Mesothelial cell of epicardium (in vitro differentiated cells): ENCODE data around the gene ALDOB. TPM values are rescaled to one million over a fixed set of nuclear protein-coding genes. Genes with fewer than 3 reads are reported as not detected.

ENCODE experiments used
- DNase-seq, 2 experiments: peaks; one replicate each; pipeline ENCODE4 v3.0.0; 2021; ENCODE audit warnings: low spot score in 2 of 2; ENCODE audit not compliant: unreplicated experiment in 2 of 2
- H3K27ac Mint-ChIP-seq: 2 replicates; pipeline ENCODE4 v1.8.0; 2021; ENCODE audit warnings: mixed read lengths
- H3K27me3 Mint-ChIP-seq: 2 replicates; pipeline ENCODE4 v1.8.0; 2021; ENCODE audit warnings: low read depth, mixed read lengths
- H3K36me3 Mint-ChIP-seq: 2 replicates; pipeline ENCODE4 v1.8.0; 2021; ENCODE audit warnings: mixed read lengths
- H3K4me1 Mint-ChIP-seq: 2 replicates; pipeline ENCODE4 v1.8.0; 2021; ENCODE audit warnings: mixed read lengths
- H3K4me3 Mint-ChIP-seq: 2 replicates; pipeline ENCODE4 v1.8.0; 2021; ENCODE audit warnings: mild to moderate bottlenecking, moderate library complexity, mixed read lengths
- H3K9me3 Mint-ChIP-seq: 2 replicates; pipeline ENCODE4 v1.8.0; 2021; ENCODE audit warnings: mixed read lengths
- total RNA-seq: library from RNA; stranded (reverse); gene quantifications from 3 replicates; pipeline ENCODE4 v1.2.1, GENCODE V29; 2021
- TF ChIP-seq, protein P1 (sequence below): fragments of 200-600 bp; sonication (generic); IDR thresholded peaks from one replicate; pipeline ENCODE4 v1.5.0; 2021; ENCODE audit warnings: antibody characterized with exemption; ENCODE audit not compliant: unreplicated experiment

The ALDOB gene
- total RNA-seq, 1 donor from 2014 or later: not detected

DNA sequence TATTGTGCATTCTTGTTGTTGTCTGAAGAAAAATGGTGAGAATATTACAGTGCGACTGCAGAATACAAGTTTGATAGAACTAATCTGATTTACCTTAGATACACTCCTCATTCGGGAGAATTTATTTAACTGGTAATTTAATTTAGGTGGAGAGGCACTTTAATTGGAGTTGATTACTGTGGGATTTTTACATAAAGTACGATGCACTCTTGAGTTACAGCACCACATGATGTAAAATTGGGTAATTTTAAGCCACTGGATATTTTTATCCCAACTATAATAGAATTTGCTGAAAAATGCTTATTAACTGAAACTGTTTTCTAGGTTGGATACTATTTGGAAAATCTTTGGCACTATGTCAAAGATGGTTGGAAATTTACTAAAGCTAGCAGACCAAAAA lies 35.4 kb upstream of the ALDOB start:
- Mint-ChIP-seq H3K27ac (no peak overlapping the region), H3K4me1 (no peaks in the 10 kb centered on the region), H3K36me3 (peaks cover 2% of the 10 kb centered on the region), H3K4me3 (no peak overlapping the region), H3K9me3 (no peaks in the 10 kb centered on the region), H3K27me3 (peaks cover 4% of the 10 kb centered on the region)
- TF ChIP-seq, protein P1, sequence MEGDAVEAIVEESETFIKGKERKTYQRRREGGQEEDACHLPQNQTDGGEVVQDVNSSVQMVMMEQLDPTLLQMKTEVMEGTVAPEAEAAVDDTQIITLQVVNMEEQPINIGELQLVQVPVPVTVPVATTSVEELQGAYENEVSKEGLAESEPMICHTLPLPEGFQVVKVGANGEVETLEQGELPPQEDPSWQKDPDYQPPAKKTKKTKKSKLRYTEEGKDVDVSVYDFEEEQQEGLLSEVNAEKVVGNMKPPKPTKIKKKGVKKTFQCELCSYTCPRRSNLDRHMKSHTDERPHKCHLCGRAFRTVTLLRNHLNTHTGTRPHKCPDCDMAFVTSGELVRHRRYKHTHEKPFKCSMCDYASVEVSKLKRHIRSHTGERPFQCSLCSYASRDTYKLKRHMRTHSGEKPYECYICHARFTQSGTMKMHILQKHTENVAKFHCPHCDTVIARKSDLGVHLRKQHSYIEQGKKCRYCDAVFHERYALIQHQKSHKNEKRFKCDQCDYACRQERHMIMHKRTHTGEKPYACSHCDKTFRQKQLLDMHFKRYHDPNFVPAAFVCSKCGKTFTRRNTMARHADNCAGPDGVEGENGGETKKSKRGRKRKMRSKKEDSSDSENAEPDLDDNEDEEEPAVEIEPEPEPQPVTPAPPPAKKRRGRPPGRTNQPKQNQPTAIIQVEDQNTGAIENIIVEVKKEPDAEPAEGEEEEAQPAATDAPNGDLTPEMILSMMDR: no peak
- no peak for DNase-seq

DNA sequence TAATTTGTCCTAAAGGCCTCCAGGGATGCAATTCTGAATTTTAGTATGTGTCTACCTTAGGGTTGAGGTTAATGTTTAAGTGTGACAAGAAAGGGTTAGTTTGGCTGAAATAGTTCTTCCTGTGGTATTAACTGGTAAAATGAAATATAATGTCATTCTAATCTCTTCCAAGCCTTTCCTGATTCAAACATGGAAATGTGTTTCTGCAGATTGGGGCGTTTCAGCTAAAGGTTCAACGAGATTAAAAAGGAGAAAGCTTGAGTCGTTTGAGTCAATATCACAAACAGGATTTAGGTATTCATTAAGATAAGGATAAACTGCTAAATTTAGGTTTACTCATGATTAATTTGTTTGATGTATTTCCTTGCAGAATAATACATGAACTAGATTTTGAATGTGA lies 34.4 kb upstream of the ALDOB start:
- no peaks in the 10 kb centered on the region for H3K9me3 Mint-ChIP-seq
- peaks cover 7% of the 10 kb centered on the region for H3K27me3 Mint-ChIP-seq
- peaks cover 1% of the 10 kb centered on the region for H3K36me3 Mint-ChIP-seq
- DNase-seq: no peak
- H3K27ac Mint-ChIP-seq: no peak overlapping the region
- H3K4me1 Mint-ChIP-seq: no peaks in the 10 kb centered on the region
- TF ChIP-seq, protein P1: no peak
- H3K4me3 Mint-ChIP-seq: no peak overlapping the region

GRCh38 chr9:101469026-101469425 lies 33.5 kb upstream of the ALDOB start:
- no peak for DNase-seq
- H3K36me3 Mint-ChIP-seq: no peaks in the 10 kb centered on the region
- H3K27me3 Mint-ChIP-seq: peaks cover 10% of the 10 kb centered on the region
- TF ChIP-seq, protein P1: no peak
- H3K9me3 Mint-ChIP-seq: no peaks in the 10 kb centered on the region
- H3K4me1 Mint-ChIP-seq: no peaks in the 10 kb centered on the region
- no peak overlapping the region for H3K27ac Mint-ChIP-seq
- no peak overlapping the region for H3K4me3 Mint-ChIP-seq

DNA sequence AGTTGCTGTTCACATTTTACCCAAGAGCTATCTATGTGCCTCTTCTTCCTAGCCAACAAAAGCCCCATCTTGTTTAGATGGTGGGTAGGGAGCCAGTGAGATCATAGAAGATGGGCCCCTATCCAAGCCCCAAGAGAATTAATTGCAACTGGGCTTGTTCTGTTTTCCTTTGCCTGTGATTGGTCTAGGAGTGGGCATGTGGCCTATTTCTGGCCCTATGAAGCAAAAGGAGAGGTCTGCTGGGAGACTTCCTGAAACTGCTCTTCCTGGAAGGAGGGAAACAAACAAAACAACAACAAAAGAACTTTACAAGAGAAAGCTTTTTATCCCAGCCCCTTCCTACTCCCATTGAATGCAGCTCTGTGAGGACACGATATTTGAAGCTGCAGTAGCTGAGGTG lies 32.5 kb upstream of the ALDOB start:
- DNase-seq: no peak
- TF ChIP-seq, protein P1: no peak
- no peaks in the 10 kb centered on the region for H3K4me1 Mint-ChIP-seq
- H3K9me3 Mint-ChIP-seq: no peaks in the 10 kb centered on the region
- H3K27ac Mint-ChIP-seq: no peak overlapping the region
- H3K27me3 Mint-ChIP-seq: peaks cover 10% of the 10 kb centered on the region
- no peaks in the 10 kb centered on the region for H3K36me3 Mint-ChIP-seq
- H3K4me3 Mint-ChIP-seq: no peak overlapping the region

GRCh38 chr9:101467690-101468089 lies 32.1 kb upstream of the ALDOB start:
- H3K4me3 Mint-ChIP-seq: no peak overlapping the region
- peaks cover 10% of the 10 kb centered on the region for H3K27me3 Mint-ChIP-seq
- H3K9me3 Mint-ChIP-seq: no peaks in the 10 kb centered on the region
- H3K36me3 Mint-ChIP-seq: no peaks in the 10 kb centered on the region
- DNase-seq: no peak
- H3K27ac Mint-ChIP-seq: no peak overlapping the region
- TF ChIP-seq, protein P1: no peak
- no peaks in the 10 kb centered on the region for H3K4me1 Mint-ChIP-seq

- Mint-ChIP-seq H3K27me3 (peaks cover 6% of the 10 kb centered on the region), H3K36me3 (no peaks in the 10 kb centered on the region), H3K9me3 (no peaks in the 10 kb centered on the region), H3K27ac (no peak overlapping the region), H3K4me1 (no peaks in the 10 kb centered on the region), H3K4me3 (no peak overlapping the region)
- TF ChIP-seq, protein P1: no peak
- no peak for DNase-seq
Observed at GRCh38 chr9:101466863-101467262, 31.3 kb upstream of the ALDOB start.
